SU-DHL-6 (cell line): ENCODE results near the gene KIZ.

Experiments
- H2AFZ ChIP-seq: fragments of 200-600 bp; sonication (generic); 2 replicates; pipeline ENCODE4 v1.6.1; 2014; ENCODE audit warnings: low read depth, mild to moderate bottlenecking, moderate library complexity, mixed read lengths, antibody characterized with exemption, low read length; ENCODE audit not compliant: severe bottlenecking
- H3F3A ChIP-seq: fragments of 200-600 bp; shearing (Covaris generic); 2 replicates; pipeline ENCODE4 v1.6.0; 2016; ENCODE audit warnings: antibody characterized with exemption, mild to moderate bottlenecking; ENCODE audit not compliant: insufficient read depth
- H3K27ac ChIP-seq: fragments of 200-600 bp; sonication (generic); 2 replicates; pipeline ENCODE4 v1.5.1; 2016; ENCODE audit warnings: low read depth, mild to moderate bottlenecking, low read length, moderate library complexity, mixed read lengths
- H3K27me3 ChIP-seq: fragments of 200-600 bp; sonication (generic), shearing (Covaris generic); 2 replicates; pipeline ENCODE4 v1.6.0; 2014; ENCODE audit warnings: mild to moderate bottlenecking, low read length
- H3K36me3 ChIP-seq: fragments of 200-600 bp; sonication (generic); 2 replicates; pipeline ENCODE4 v1.6.1; 2014; ENCODE audit warnings: mild to moderate bottlenecking, low read length, mixed read lengths
- H3K4me2 ChIP-seq: fragments of 300-600, 200-600 bp; shearing (Covaris generic), sonication (generic); 2 replicates; pipeline ENCODE4 v1.6.0; 2014; ENCODE audit warnings: low read length, low read depth, mild to moderate bottlenecking; ENCODE audit not compliant: poor library complexity, severe bottlenecking
- H3K4me3 ChIP-seq: fragments of 200-600 bp; sonication (generic); 2 replicates; pipeline ENCODE4 v1.5.1; 2014; ENCODE audit warnings: antibody characterized with exemption, low read length, mild to moderate bottlenecking, mixed read lengths; ENCODE audit not compliant: insufficient read depth, poor library complexity, severe bottlenecking
- H3K79me2 ChIP-seq: fragments of 200-600 bp; sonication (generic); 2 replicates; pipeline ENCODE4 v1.6.1; 2014; ENCODE audit warnings: mild to moderate bottlenecking, low read length, moderate library complexity; ENCODE audit not compliant: insufficient read depth
- H3K9ac ChIP-seq: fragments of 200-600 bp; sonication (generic); 2 replicates; pipeline ENCODE4 v1.7.0; 2014; ENCODE audit warnings: mild to moderate bottlenecking, low read length
- H3K9me2 ChIP-seq: fragments of 200-600 bp; sonication (generic); replicated peaks from 2 replicates; pipeline ENCODE4 v1.6.1; 2014; ENCODE audit warnings: low read length; ENCODE audit not compliant: insufficient read depth
- H3K9me3 ChIP-seq: fragments of 200-600 bp; sonication (generic); 2 replicates; pipeline ENCODE4 v1.6.1; 2014; ENCODE audit warnings: low read length, mixed read lengths; ENCODE audit not compliant: insufficient read depth
- H4K20me1 ChIP-seq: fragments of 200-600 bp; sonication (generic); 2 replicates; pipeline ENCODE4 v1.6.1; 2014; ENCODE audit warnings: low read depth, mild to moderate bottlenecking, antibody characterized with exemption, low read length, moderate library complexity, mixed read lengths
- CTCF ChIP-seq: fragments of 200-600 bp; sonication (generic); IDR thresholded peaks from one replicate; pipeline ENCODE4 v1.5.1; 2017; ENCODE audit warnings: antibody characterized with exemption, mild to moderate bottlenecking, low read length, moderate library complexity; ENCODE audit not compliant: insufficient read depth, poor library complexity, severe bottlenecking
- EZH2phosphoT487 ChIP-seq: fragments of 200-600 bp; sonication (generic), shearing (Covaris generic); conservative IDR thresholded peaks from 2 replicates; pipeline ENCODE4 v1.6.1; 2018; ENCODE audit warnings: mild to moderate bottlenecking, antibody characterized with exemption, low read length, moderate library complexity, mixed read lengths

The KIZ gene

GRCh38 chr20:21273755-21274386, 148.0 kb downstream of the KIZ start:
- Histone ChIP-seq H3K4me2 (no peak overlapping the region), H3F3A (no peaks in the 10 kb centered on the region), H3K9me3 (no peaks in the 10 kb centered on the region), H3K9me2 (no peaks in the 10 kb centered on the region), H3K27ac (no peak overlapping the region), H3K36me3 (no peaks in the 10 kb centered on the region), H3K9ac (no peak overlapping the region), H2AFZ (no peak overlapping the region), H3K4me3 (no peak overlapping the region), H3K79me2 (no peaks in the 10 kb centered on the region), H4K20me1 (no peaks in the 10 kb centered on the region), H3K27me3 (no peaks in the 10 kb centered on the region)
- TF ChIP-seq CTCF (no peak), EZH2phosphoT487 (no peak)

GRCh38 chr20:21278829-21279228, 152.9 kb downstream of the KIZ start:
- TF ChIP-seq EZH2phosphoT487 (no peak), CTCF (no peak)
- H3K27ac ChIP-seq = no peak overlapping the region
- H3K9me2 ChIP-seq = no peaks in the 10 kb centered on the region
- H3K36me3 ChIP-seq = no peaks in the 10 kb centered on the region
- no peaks in the 10 kb centered on the region for H3K27me3 ChIP-seq
- no peak overlapping the region for H3K9ac ChIP-seq
- no peak overlapping the region for H3K4me2 ChIP-seq
- no peak overlapping the region for H3K4me3 ChIP-seq
- H3K9me3 ChIP-seq = no peaks in the 10 kb centered on the region
- no peaks in the 10 kb centered on the region for H3K79me2 ChIP-seq
- no peaks in the 10 kb centered on the region for H4K20me1 ChIP-seq
- no peaks in the 10 kb centered on the region for H3F3A ChIP-seq
- H2AFZ ChIP-seq = no peak overlapping the region

- no peak overlapping the region for H3K27ac ChIP-seq
- H2AFZ ChIP-seq = no peak overlapping the region
- H3K9ac ChIP-seq = no peak overlapping the region
- H3F3A ChIP-seq = no peaks in the 10 kb centered on the region
- no peaks in the 10 kb centered on the region for H4K20me1 ChIP-seq
- TF ChIP-seq EZH2phosphoT487 (no peak), CTCF (no peak)
- H3K9me2 ChIP-seq = no peaks in the 10 kb centered on the region
- H3K36me3 ChIP-seq = no peaks in the 10 kb centered on the region
- no peaks in the 10 kb centered on the region for H3K79me2 ChIP-seq
- no peaks in the 10 kb centered on the region for H3K27me3 ChIP-seq
- H3K4me3 ChIP-seq = no peak overlapping the region
- no peak overlapping the region for H3K4me2 ChIP-seq
- H3K9me3 ChIP-seq = no peaks in the 10 kb centered on the region
Observed at GRCh38 chr20:21279706-21280521, 154.0 kb downstream of the KIZ start.
